ENCODE results near the gene SMLR1. TPM values are rescaled to one million over a fixed set of nuclear protein-coding genes. Genes with fewer than 3 reads are reported as not detected.

SMLR1 gene
- total and polyA plus RNA-seq, 2 experiments from 2014 or later = not detected

DNA sequence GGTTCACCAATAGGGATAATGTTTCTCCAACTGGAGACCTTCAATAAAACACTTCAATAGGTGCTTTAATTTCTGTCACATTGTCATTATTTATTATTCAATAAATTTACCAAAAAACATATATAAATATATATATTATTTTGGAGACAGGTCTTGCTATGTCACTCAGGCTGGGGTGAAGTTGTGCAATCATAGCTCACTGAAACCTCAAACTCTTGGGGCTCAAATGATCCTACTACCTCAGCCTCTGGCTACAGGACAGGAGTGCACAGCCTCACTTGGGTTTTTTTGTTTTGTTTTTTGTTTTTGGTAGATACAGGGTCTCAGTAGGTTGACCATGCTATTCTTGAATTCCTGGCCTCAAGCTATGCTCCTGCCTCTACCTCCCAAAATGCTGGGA lies 9.9 kb downstream of the SMLR1 start:
- no peak overlapping the region for H3K27ac Mint-ChIP-seq
- no peaks in the 10 kb centered on the region for H3K36me3 Mint-ChIP-seq (ENCODE audit: low read depth)
- no peak for DNase-seq (ENCODE audit: low spot score)
- peaks cover 4% of the 10 kb centered on the region for H3K27me3 Mint-ChIP-seq (ENCODE audit: insufficient read depth, low read depth, poor library complexity)
- H3K4me1 Mint-ChIP-seq = peaks cover 35% of the 10 kb centered on the region
- Histone ChIP-seq H2AFZ (no peak overlapping the region), H3K4me1 (ENCODE audit: insufficient read depth) (peaks cover 37% of the 10 kb centered on the region), H3K4me3 (no peak overlapping the region), H3K27me3 (ENCODE audit: insufficient read depth) (no peaks in the 10 kb centered on the region), H3K4me2 (no peak overlapping the region), H4K20me1 (replicated peaks; ENCODE audit: insufficient read depth) (no peaks in the 10 kb centered on the region), H3K9me2 (ENCODE audit: insufficient read depth) (peaks cover 5% of the 10 kb centered on the region; the same call in 1 of the 2 replicates), H3K36me3 (ENCODE audit: insufficient read depth) (no peaks in the 10 kb centered on the region), H3F3A (replicated peaks; ENCODE audit: low read depth) (no peaks in the 10 kb centered on the region), H3K27ac (ENCODE audit: low read depth) (no peak overlapping the region), H3K79me2 (replicated peaks; ENCODE audit: insufficient read depth) (no peaks in the 10 kb centered on the region)
- H3K9me3 Mint-ChIP-seq = no peaks in the 10 kb centered on the region
- H3K4me3 Mint-ChIP-seq = no peak overlapping the region
- no peak for TF ChIP-seq JUNB (IDR thresholded peaks at IDR 0.05; ENCODE audit: unreplicated experiment)
- TF ChIP-seq, protein P1, sequence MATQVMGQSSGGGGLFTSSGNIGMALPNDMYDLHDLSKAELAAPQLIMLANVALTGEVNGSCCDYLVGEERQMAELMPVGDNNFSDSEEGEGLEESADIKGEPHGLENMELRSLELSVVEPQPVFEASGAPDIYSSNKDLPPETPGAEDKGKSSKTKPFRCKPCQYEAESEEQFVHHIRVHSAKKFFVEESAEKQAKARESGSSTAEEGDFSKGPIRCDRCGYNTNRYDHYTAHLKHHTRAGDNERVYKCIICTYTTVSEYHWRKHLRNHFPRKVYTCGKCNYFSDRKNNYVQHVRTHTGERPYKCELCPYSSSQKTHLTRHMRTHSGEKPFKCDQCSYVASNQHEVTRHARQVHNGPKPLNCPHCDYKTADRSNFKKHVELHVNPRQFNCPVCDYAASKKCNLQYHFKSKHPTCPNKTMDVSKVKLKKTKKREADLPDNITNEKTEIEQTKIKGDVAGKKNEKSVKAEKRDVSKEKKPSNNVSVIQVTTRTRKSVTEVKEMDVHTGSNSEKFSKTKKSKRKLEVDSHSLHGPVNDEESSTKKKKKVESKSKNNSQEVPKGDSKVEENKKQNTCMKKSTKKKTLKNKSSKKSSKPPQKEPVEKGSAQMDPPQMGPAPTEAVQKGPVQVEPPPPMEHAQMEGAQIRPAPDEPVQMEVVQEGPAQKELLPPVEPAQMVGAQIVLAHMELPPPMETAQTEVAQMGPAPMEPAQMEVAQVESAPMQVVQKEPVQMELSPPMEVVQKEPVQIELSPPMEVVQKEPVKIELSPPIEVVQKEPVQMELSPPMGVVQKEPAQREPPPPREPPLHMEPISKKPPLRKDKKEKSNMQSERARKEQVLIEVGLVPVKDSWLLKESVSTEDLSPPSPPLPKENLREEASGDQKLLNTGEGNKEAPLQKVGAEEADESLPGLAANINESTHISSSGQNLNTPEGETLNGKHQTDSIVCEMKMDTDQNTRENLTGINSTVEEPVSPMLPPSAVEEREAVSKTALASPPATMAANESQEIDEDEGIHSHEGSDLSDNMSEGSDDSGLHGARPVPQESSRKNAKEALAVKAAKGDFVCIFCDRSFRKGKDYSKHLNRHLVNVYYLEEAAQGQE (IDR thresholded peaks at IDR 0.05; ENCODE audit: unreplicated experiment) = no peak
- TF ChIP-seq EZH2phosphoT487 (IDR thresholded peaks at IDR 0.05; ENCODE audit: unreplicated experiment) = no peak
- TF ChIP-seq NANOG (IDR thresholded peaks at IDR 0.05; ENCODE audit: borderline replicate concordance) = no peak
- TF ChIP-seq, protein P2, sequence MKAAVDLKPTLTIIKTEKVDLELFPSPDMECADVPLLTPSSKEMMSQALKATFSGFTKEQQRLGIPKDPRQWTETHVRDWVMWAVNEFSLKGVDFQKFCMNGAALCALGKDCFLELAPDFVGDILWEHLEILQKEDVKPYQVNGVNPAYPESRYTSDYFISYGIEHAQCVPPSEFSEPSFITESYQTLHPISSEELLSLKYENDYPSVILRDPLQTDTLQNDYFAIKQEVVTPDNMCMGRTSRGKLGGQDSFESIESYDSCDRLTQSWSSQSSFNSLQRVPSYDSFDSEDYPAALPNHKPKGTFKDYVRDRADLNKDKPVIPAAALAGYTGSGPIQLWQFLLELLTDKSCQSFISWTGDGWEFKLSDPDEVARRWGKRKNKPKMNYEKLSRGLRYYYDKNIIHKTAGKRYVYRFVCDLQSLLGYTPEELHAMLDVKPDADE (IDR thresholded peaks at IDR 0.05) = no peak
- TF ChIP-seq EZH2 (IDR thresholded peaks at IDR 0.05; ENCODE audit: low read depth, unreplicated experiment) = no peak
- no peak for TF ChIP-seq CREB1 (CRISPR knock-in tag; IDR thresholded peaks at IDR 0.05; ENCODE audit: low read depth)
- no peak for TF ChIP-seq STAT1 (IDR thresholded peaks at IDR 0.05; ENCODE audit: unreplicated experiment)
- TF ChIP-seq ZNF331 (CRISPR knock-in tag; IDR thresholded peaks at IDR 0.05; ENCODE audit: low read depth) = no peak
- TF ChIP-seq, protein P3, sequence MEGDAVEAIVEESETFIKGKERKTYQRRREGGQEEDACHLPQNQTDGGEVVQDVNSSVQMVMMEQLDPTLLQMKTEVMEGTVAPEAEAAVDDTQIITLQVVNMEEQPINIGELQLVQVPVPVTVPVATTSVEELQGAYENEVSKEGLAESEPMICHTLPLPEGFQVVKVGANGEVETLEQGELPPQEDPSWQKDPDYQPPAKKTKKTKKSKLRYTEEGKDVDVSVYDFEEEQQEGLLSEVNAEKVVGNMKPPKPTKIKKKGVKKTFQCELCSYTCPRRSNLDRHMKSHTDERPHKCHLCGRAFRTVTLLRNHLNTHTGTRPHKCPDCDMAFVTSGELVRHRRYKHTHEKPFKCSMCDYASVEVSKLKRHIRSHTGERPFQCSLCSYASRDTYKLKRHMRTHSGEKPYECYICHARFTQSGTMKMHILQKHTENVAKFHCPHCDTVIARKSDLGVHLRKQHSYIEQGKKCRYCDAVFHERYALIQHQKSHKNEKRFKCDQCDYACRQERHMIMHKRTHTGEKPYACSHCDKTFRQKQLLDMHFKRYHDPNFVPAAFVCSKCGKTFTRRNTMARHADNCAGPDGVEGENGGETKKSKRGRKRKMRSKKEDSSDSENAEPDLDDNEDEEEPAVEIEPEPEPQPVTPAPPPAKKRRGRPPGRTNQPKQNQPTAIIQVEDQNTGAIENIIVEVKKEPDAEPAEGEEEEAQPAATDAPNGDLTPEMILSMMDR (conservative IDR thresholded peaks at IDR 0.05; ENCODE audit: low read depth in 2 of 2) = no peak
- TF ChIP-seq POLR2AphosphoS5 (IDR thresholded peaks at IDR 0.05; ENCODE audit: low read depth) = no peak
- TF ChIP-seq, protein P4, sequence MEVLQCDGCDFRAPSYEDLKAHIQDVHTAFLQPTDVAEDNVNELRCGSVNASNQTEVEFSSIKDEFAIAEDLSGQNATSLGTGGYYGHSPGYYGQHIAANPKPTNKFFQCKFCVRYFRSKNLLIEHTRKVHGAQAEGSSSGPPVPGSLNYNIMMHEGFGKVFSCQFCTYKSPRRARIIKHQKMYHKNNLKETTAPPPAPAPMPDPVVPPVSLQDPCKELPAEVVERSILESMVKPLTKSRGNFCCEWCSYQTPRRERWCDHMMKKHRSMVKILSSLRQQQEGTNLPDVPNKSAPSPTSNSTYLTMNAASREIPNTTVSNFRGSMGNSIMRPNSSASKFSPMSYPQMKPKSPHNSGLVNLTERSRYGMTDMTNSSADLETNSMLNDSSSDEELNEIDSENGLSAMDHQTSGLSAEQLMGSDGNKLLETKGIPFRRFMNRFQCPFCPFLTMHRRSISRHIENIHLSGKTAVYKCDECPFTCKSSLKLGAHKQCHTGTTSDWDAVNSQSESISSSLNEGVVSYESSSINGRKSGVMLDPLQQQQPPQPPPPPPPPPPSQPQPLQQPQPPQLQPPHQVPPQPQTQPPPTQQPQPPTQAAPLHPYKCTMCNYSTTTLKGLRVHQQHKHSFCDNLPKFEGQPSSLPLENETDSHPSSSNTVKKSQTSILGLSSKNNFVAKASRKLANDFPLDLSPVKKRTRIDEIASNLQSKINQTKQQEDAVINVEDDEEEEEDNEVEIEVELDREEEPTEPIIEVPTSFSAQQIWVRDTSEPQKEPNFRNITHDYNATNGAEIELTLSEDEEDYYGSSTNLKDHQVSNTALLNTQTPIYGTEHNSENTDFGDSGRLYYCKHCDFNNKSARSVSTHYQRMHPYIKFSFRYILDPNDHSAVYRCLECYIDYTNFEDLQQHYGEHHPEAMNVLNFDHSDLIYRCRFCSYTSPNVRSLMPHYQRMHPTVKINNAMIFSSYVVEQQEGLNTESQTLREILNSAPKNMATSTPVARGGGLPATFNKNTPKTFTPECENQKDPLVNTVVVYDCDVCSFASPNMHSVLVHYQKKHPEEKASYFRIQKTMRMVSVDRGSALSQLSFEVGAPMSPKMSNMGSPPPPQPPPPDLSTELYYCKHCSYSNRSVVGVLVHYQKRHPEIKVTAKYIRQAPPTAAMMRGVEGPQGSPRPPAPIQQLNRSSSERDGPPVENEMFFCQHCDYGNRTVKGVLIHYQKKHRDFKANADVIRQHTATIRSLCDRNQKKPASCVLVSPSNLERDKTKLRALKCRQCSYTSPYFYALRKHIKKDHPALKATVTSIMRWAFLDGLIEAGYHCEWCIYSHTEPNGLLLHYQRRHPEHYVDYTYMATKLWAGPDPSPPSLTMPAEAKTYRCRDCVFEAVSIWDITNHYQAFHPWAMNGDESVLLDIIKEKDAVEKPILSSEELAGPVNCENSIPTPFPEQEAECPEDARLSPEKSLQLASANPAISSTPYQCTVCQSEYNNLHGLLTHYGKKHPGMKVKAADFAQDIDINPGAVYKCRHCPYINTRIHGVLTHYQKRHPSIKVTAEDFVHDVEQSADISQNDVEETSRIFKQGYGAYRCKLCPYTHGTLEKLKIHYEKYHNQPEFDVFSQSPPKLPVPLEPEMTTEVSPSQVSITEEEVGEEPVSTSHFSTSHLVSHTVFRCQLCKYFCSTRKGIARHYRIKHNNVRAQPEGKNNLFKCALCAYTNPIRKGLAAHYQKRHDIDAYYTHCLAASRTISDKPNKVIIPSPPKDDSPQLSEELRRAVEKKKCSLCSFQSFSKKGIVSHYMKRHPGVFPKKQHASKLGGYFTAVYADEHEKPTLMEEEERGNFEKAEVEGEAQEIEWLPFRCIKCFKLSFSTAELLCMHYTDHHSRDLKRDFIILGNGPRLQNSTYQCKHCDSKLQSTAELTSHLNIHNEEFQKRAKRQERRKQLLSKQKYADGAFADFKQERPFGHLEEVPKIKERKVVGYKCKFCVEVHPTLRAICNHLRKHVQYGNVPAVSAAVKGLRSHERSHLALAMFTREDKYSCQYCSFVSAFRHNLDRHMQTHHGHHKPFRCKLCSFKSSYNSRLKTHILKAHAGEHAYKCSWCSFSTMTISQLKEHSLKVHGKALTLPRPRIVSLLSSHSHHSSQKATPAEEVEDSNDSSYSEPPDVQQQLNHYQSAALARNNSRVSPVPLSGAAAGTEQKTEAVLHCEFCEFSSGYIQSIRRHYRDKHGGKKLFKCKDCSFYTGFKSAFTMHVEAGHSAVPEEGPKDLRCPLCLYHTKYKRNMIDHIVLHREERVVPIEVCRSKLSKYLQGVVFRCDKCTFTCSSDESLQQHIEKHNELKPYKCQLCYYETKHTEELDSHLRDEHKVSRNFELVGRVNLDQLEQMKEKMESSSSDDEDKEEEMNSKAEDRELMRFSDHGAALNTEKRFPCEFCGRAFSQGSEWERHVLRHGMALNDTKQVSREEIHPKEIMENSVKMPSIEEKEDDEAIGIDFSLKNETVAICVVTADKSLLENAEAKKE (CRISPR knock-in tag; IDR thresholded peaks at IDR 0.05) = no peak
- no peak for TF ChIP-seq ZNF114 (CRISPR knock-in tag; IDR thresholded peaks at IDR 0.05)
- ATAC-seq = no peak
